NCI-H510A (cell line): Measurements from ENCODE around the gene HIVEP1.
"Not testable (repeated sequence)": the region's sequence is repeated elsewhere in the genome, so short reads cannot be mapped to it uniquely, and the experiment has no call there.

ENCODE experiments used
- DNase-seq: peaks from one replicate; lab custom pipeline; 2025; lab: John Stamatoyannopoulos, UW

HIVEP1 gene

GRCh38 chr6:12160326-12160725 is 148.2 kb downstream of the HIVEP1 start:
- no peak for DNase-seq

- DNase-seq = no peak
Measured at GRCh38 chr6:12162213-12162612, 150.1 kb downstream of the HIVEP1 start.

GRCh38 chr6:12163149-12163548 is 151.0 kb downstream of the HIVEP1 start:
- no peak for DNase-seq

- no peak for DNase-seq
Measured at GRCh38 chr6:12163744-12164507, 151.8 kb downstream of the HIVEP1 start.

- no peak for DNase-seq
Measured at GRCh38 chr6:12164508-12164770, 152.3 kb downstream of the HIVEP1 start.

GRCh38 chr6:12165297-12165696 is 153.2 kb downstream of the HIVEP1 start:
- DNase-seq = no peak

GRCh38 chr6:12165722-12166280 is 153.7 kb downstream of the HIVEP1 start:
- DNase-seq = no peak

GRCh38 chr6:12169377-12169776 is 157.3 kb downstream of the HIVEP1 start:
- DNase-seq = no peak

- no peak for DNase-seq
Measured at GRCh38 chr6:12170351-12171092, 158.4 kb downstream of the HIVEP1 start.

GRCh38 chr6:12171717-12172116 is 159.6 kb downstream of the HIVEP1 start:
- no peak for DNase-seq

- no peak for DNase-seq
Measured at GRCh38 chr6:12172572-12172971, 160.5 kb downstream of the HIVEP1 start.

GRCh38 chr6:12173181-12173580 is 161.1 kb downstream of the HIVEP1 start:
- no peak for DNase-seq

GRCh38 chr6:12173661-12174060 is 161.5 kb downstream of the HIVEP1 start:
- DNase-seq = no peak

- DNase-seq = no peak
Measured at GRCh38 chr6:12174878-12175277, 162.8 kb downstream of the HIVEP1 start.

GRCh38 chr6:12175626-12176025 is 163.5 kb downstream of the HIVEP1 start:
- DNase-seq = no peak

GRCh38 chr6:12176782-12177181 is 164.7 kb downstream of the HIVEP1 start:
- DNase-seq = not testable (repeated sequence)

- DNase-seq = no peak
Measured at GRCh38 chr6:12178521-12178920, 166.4 kb downstream of the HIVEP1 start.

GRCh38 chr6:12181481-12181880 is 169.4 kb downstream of the HIVEP1 start:
- no peak for DNase-seq

- no peak for DNase-seq
Measured at GRCh38 chr6:12182676-12183075, 170.6 kb downstream of the HIVEP1 start.

GRCh38 chr6:12185081-12185673 is 173.1 kb downstream of the HIVEP1 start:
- no peak for DNase-seq

GRCh38 chr6:12186528-12186927 is 174.4 kb downstream of the HIVEP1 start:
- no peak for DNase-seq

- no peak for DNase-seq
Measured at GRCh38 chr6:12189150-12189549, 177.0 kb downstream of the HIVEP1 start.

- DNase-seq = no peak
Measured at GRCh38 chr6:12189661-12190060, 177.5 kb downstream of the HIVEP1 start.
